Activated effector memory CD4-positive, alpha-beta T cell treated with Interleukin-2 at 50 U/mL for 16 hours (primary cell): Measurements from ENCODE around the gene AGMO.
"Not testable (repeated sequence)": the region's sequence is repeated elsewhere in the genome, so short reads cannot be mapped to it uniquely, and the experiment has no call there.

Experiments
- DNase-seq: peaks from one replicate; pipeline ENCODE4 v3.0.0-alpha.2; 2020

Gene AGMO

DNA sequence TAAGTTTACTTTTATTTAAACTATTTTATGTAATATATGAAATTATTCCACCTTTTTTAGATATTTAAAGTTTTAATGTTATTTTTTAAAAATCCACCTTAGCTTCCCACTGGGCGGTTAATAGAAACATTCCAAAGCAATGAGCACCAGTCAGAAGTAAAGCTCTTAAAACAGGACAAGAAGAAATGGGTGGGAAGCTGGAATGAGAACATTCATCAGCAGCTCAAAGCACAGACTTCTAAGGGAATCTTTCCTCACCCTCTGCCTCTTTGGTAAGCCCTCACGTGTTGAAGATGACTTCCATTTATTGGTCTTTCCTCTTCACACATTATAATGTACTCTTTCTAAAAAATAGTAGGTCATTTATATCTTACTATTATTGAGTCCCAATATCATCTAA lies 3.1 kb downstream of the AGMO start:
- DNase-seq = no peak

DNA sequence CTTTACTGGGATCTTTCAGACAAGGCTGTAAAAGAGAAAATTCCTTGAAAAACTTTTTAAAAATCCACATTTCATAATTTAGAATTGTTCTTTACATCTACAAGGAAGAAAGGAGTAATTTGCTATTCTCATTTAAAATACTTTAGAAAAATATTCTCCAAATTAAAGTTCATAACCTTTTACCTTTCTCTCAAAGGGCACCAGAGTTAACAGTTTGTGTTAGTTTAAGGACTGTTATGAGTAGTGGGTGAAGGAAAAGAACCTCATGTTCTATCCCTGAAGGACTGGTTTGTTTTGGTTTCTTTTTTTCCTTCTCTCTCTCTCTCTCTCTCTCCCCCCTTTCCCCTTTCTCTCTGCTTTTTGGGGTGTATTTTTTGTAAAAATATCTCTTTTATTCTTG lies 4.1 kb downstream of the AGMO start:
- DNase-seq = no peak

DNA sequence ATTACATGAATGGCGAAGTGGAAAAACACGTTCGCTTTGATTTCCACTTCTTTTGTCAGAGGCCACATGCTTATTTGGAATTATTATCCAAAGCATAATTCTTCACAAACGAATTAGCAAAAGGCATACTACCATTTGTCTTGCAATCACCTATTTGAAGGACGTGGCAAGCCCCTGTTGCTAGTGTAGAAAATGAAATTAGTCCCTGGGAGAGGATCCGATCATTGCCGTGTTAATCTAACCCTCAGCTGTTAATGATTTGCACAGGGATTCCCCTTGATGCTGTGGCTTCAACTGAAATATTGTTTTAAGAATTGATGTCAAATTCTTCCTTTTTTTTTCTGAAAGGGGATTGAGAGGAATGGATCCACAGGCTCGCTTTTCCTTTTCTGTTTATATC lies 4.6 kb downstream of the AGMO start:
- DNase-seq = no peak

DNA sequence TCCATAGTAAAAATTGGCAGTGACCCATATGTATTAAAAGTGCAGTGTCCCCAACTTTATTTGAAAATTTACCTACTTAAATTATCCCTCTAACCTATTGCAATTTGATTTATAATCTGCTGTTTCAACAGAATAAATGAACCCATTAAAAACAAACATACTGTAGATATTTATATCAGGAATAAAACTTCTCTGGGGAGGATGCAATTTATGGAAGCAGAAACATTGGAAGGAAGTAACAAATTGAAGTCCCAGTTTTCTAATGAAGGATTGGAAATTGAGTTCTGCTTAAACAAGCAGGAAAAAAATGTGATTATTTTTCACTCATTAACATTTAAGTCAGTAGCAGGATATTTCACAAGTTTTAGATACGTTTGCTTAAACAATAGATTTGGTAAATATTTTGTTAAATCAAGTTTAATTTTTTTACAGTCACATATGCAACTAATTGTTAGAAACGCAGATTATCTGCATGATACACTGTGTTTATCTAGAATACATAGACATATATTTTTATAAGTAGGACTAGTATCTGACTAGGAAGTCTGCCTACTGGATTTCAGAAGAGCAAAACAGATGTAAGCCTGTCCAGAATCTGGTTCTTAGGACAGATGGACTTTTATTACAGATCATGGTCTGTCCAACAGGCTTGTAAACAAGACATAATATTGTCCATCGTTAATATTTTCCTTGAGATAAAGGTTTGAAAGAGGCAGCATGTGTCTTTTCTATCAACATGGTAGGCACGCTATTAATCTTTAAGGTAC lies 5.3 kb downstream of the AGMO start:
- DNase-seq = no peak

DNA sequence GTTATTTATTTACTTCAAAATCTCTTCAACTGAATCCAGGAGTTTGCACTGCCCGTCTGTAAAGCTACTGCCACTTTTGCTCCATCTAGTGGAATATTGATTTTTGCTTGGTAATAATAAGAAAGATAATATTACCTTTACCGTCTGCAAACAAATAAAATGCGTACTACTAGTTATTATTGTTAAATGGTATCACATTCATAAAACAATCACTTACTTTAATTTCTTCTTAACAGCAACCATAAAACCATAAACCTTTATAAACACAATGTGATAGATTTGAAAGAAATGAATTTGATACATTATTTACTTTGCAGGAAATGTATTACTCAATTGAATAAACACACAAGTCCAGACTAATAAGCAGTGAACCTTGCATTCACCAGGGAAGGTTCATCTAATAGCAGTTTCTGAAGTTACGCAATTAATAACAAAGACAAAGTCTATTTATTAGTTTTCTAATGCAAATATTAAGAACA lies 6.4 kb downstream of the AGMO start:
- DNase-seq = no peak

DNA sequence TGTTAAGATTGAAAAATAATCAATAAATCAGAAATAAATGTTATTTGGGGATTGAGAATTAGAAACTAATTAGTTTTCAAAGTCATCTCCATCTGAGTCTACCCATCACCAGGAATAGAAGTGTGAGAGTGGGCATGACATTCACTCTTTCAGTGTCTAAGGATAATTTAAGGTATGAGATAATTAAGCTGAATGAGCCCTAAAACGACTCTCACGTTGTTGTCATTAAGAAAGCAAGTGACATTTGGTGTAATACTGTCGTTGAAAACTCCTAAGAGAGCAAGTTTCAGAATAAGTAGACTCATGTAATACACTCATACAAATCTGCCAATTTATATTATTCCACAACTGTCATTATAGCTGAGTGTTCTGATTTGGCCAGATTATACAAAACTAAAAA lies 7.1 kb downstream of the AGMO start:
- DNase-seq = no peak

- DNase-seq = no peak
Measured at GRCh38 chr7:15554081-15554480, 7.7 kb downstream of the AGMO start.

DNA sequence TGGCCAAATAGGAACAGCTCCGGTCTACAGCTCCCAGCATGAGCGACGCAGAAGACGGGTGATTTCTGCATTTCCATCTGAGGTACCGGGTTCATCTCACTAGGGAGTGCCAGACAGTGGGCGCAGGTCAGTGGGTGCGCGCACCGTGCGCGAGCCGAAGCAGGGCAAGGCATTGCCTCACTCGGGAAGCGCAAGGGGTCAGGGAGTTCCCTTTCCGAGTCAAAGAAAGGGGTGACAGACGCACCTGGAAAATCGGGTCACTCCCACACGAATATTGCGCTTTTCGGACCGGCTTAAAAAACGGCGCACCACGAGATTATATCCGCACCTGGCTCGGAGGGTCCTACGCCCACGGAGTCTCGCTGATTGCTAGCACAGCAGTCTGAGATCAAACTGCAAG lies 14.5 kb downstream of the AGMO start:
- not testable (repeated sequence) for DNase-seq

DNA sequence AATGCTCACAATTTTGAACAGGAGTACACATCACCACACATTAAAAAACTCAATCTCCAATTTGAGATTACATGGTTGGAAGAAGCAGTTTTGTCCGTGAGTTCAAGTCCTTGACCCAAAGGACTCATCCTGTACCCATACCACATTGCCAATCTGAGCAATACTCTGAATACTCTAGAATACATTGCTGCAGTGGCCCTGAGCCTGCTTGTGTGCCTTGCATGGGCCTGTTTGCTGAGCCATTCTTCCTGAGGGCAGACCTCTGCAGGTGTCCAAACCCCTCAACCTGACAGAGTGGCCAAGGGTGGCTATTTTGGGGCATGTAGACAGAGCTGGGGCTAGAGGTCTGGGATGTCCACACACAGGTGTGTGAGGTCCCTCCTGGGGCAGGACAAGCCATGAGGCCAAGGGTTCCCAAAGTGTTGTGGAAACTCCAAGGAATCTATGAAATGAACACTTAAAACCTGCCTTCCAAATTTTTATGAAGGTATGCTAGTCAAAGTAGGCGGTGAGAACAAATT lies 15.5 kb downstream of the AGMO start:
- DNase-seq = no peak

DNA sequence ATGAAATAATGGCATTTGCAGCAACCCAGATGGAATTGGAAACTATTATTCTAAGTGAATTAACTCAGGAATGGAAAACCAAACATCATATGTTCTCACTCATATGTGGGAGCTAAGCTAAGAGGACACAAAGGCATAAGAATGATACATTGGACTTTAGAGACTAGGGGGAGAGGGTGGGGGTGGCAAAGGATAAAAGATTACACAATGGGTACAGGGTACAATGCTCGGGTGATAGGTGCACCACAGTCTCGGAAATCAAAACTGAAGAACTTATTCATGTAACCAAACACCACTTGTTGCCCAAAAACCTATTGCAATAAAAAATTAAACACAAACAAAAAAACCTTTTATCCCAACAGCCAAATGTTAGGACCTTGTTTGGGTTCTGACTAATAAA lies 17.8 kb downstream of the AGMO start:
- DNase-seq = no peak

DNA sequence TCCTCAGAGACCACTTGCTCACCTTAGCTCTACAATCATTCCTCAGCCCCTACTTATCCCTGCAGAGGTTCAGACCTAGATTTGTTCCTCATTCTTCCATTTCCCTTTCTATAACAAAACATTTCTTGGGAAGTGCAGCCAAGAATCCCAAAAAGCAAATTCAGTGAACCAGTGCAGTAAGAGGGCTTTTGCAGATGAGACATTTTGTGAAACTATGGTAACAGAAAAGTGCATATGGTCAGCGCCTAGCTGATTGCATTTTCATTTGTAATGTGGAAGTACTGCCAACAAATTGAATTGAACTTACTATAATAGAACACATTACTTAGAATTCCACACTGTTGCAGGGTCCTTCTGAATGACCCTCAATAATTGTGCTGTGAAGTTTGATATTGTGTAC lies 18.6 kb downstream of the AGMO start:
- DNase-seq = no peak

- no peak for DNase-seq
Measured at GRCh38 chr7:15527648-15528047, 34.2 kb downstream of the AGMO start.

DNA sequence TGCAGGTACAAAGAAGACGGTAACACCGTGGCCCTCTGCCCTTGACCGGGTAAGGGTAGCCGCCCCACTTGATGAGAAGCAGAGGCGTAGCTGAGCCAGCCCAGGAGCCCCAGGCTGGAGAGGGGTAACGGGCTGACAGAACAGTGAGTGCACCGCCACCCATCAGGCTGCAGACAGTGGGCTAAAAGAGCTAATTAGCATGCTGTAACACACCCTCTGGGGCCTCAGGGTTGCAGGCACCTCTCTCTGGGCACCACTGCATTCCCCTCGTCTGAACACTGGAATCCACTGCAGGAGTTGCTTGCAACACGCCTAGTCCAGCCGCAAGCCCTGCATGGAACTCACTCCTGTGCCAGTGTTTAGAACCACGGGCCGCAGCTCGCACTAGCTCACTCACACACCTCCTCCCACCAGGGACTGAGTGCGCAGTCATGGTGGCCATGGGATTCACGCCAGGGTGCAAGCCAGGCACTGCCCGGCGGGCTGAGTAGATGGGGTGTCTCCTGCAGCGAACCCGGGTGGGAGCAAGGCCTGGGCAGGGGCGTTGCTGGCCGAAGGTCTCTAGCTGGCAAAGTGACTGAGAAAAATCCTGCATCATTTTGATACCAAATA lies 36.1 kb downstream of the AGMO start:
- no peak for DNase-seq

- no peak for DNase-seq
Measured at GRCh38 chr7:15524077-15524476, 37.7 kb downstream of the AGMO start.

GRCh38 chr7:15517865-15518264 lies 44.0 kb downstream of the AGMO start:
- not testable (repeated sequence) for DNase-seq

DNA sequence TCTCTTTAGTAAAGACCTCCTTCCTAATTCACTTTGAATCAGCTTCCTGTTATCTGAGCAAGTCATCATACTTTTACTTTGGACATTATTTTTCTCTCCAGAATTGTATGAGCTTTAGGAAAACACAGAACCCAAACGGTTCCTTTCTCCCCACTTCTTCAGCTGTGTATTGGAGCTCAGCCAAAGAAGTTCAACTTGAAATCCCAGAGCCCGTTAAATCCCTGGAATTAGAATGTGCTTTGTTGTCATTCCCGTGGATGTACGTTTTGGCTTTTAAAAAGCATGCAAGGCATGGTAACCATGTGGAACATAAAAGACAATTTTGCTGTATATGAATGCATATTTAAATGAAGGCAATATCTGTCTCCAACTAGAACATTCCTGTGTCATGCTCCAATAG lies 46.6 kb downstream of the AGMO start:
- DNase-seq = no peak

- no peak for DNase-seq
Measured at GRCh38 chr7:15508258-15508657, 53.6 kb downstream of the AGMO start.

DNA sequence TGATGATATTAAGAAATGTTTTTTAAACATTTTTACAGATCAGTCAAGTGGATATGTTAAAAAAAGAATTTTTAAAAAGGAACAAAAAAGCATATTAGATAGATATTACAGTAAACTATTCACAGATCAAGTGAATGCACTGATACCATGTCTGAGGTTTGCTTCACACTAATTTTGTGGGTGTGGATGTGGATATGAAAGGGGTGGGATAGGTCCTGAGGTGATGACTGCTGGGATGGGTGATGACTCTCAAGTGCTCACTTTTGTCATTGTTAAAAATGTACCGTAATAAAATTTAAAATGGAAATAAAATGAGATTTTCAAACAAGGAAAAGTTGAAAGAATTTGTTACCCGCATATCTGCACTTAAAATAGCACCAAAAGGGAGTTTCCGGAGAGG lies 54.1 kb downstream of the AGMO start:
- DNase-seq = no peak

DNA sequence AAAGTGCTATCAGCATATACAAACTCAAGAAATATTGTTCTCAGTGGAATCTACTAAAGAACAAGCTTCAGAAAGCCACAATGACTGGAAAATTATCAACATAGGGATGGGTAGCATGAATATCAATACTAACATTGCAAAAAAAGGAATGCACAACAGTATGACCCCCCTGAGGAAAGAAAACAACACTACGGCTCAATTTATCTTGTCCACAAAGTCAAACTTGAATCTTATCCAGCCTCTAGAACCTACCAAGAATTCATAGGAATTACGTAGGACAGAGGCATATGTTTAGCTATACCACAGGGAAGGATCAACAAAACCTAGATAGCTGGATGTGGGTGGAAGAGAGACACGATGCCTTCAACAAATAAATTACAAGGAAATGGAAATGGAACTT lies 54.6 kb downstream of the AGMO start:
- DNase-seq = no peak

- DNase-seq = no peak
Measured at GRCh38 chr7:15505761-15506160, 56.1 kb downstream of the AGMO start.

DNA sequence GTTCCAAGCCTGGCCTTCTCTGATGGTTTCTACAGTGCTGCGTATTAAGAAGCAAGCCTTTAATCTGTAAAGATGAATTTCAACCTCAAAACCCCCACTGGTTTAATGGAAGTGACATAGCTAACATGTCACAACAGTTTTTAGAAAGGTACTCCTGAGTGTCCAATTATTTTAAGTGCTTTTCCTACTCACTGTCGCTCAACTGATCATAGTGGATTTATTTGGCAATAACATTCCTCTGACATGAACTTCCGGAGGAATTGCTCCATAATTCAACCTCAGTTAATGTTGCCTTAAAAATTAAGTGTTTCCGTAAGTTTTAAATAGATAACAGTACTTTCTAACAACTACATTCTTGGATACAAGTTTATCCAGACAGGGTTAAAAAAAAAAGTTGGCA lies 57.5 kb downstream of the AGMO start:
- DNase-seq = no peak

DNA sequence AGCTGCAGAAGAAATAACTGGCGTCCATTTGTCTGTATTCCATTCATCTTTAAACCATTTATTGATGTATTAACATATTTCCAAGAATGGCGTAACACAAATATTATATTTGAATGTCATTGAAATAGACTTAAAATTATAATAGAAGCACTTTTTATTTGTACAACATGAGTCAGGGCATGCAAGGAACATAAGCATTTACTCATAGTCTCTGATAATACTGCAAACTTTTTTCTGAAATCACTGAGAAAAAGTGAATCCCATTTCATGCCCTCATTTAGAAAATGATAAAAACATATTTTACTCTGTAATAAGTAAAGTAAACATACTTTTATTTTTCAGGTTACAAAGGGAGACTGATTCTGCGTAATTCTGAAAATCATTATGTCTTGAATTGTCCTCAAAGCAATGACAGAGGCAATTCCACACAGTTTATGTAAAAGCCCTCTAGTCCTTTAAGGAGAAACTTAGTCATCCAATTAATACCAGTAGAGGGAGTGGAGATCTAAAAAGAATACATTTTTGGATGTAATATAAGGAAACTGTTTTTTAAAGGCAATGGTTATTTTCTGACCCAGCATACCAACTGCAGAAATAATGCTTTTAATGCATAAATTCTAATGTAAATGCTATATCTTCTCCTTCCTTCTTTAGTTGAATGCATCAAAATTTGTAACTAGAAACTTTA lies 58.1 kb downstream of the AGMO start:
- DNase-seq = no peak

GRCh38 chr7:15498465-15498864 lies 63.4 kb downstream of the AGMO start:
- DNase-seq = no peak

GRCh38 chr7:15495170-15495569 lies 66.6 kb downstream of the AGMO start:
- no peak for DNase-seq
